IPS DF 4.7 (cell line): ENCODE measurements around the gene EHF.

Experiments used
- DNase-seq: peaks from one replicate; pipeline ENCODE4 v3.0.0-alpha.2; 2013; ENCODE audit warnings: low spot score; ENCODE audit errors: extremely low read depth

EHF gene

GRCh38 chr11:34643311-34643710 lies 22.4 kb downstream of the EHF start:
- no peak for DNase-seq

- DNase-seq, result no peak
These were observed 23.0 kb downstream of the EHF start for GRCh38 chr11:34643846-34644245.

- DNase-seq, result no peak
These were observed 23.9 kb downstream of the EHF start for GRCh38 chr11:34644669-34645406.

- DNase-seq, result no peak
These were observed 25.5 kb downstream of the EHF start for GRCh38 chr11:34646431-34646830.

GRCh38 chr11:34647131-34647530 lies 26.2 kb downstream of the EHF start:
- no peak for DNase-seq

- DNase-seq, result no peak
These were observed 26.6 kb downstream of the EHF start for GRCh38 chr11:34647532-34647931.

- no peak for DNase-seq
These were observed 27.1 kb downstream of the EHF start for GRCh38 chr11:34648036-34648435.

GRCh38 chr11:34649597-34649996 lies 28.7 kb downstream of the EHF start:
- DNase-seq, result no peak

GRCh38 chr11:34650528-34650927 lies 29.6 kb downstream of the EHF start:
- no peak for DNase-seq

- DNase-seq, result no peak
These were observed 30.7 kb downstream of the EHF start for GRCh38 chr11:34651551-34651950.

GRCh38 chr11:34652191-34652973 lies 31.5 kb downstream of the EHF start:
- no peak for DNase-seq

- no peak for DNase-seq
These were observed 32.1 kb downstream of the EHF start for GRCh38 chr11:34653031-34653430.

- no peak for DNase-seq
These were observed 33.1 kb downstream of the EHF start for GRCh38 chr11:34653851-34654482.

GRCh38 chr11:34654483-34655334 lies 33.8 kb downstream of the EHF start:
- DNase-seq, result no peak

- no peak for DNase-seq
These were observed 34.6 kb downstream of the EHF start for GRCh38 chr11:34655335-34656008.

- DNase-seq, result no peak
These were observed 35.3 kb downstream of the EHF start for GRCh38 chr11:34656062-34656720.

- DNase-seq, result no peak
These were observed 37.5 kb downstream of the EHF start for GRCh38 chr11:34658071-34659015.

GRCh38 chr11:34659096-34659733 lies 38.3 kb downstream of the EHF start:
- no peak for DNase-seq
